H1 (cell line): ENCODE measurements around the gene MYO5B. TPM values are rescaled to one million over a fixed set of nuclear protein-coding genes. Genes with fewer than 3 reads are reported as not detected.

Experiments used
- ASH2L ChIP-seq: fragments of 200-600, 300-600 bp; sonication (generic); IDR thresholded peaks from one replicate; pipeline ENCODE4 v1.7.1; 2017; ENCODE audit warnings: low read length
- CTCF ChIP-seq, 3 experiments: IDR thresholded peaks; 1 replicate in 2 of 3; 2 replicates in 1 of 3; pipeline versions ENCODE4 v1.5.1 to v1.6.1; 2011; ENCODE audit warnings: low read length in 3 of 3, mild to moderate bottlenecking in 3 of 3, inconsistent platforms in 2 of 3, low read depth in 1 of 3, moderate library complexity in 1 of 3; ENCODE audit not compliant: insufficient read depth in 1 of 3; ENCODE audit errors: control extremely low read depth in 1 of 3
- FOSL1 ChIP-seq: IDR thresholded peaks from 2 replicates; pipeline ENCODE4 v1.6.1; 2011; ENCODE audit warnings: mild to moderate bottlenecking, low read depth, low read length, moderate library complexity; ENCODE audit not compliant: insufficient read depth
- SIX5 ChIP-seq: IDR thresholded peaks from 2 replicates; pipeline ENCODE4 v1.6.1; 2011; ENCODE audit warnings: mild to moderate bottlenecking, low read depth, low read length
- SP1 ChIP-seq: IDR thresholded peaks from 2 replicates; pipeline ENCODE4 v1.6.1; 2011; ENCODE audit warnings: low read depth, low read length
- polyA plus RNA-seq, 7 experiments: library from polyadenylated mRNA; depleted of rRNA in 3 of 7; stranded (reverse) in 5 of 7; unstranded in 2 of 7; fragments of >200 nt in 5 of 7; fragments of 200-250 nt in 2 of 7; gene quantifications; 1 replicate in 5 of 7; 2 replicates in 1 of 7; 4 replicates in 1 of 7; pipeline versions ENCODE4 v1.2.1 to v1.2.3, GENCODE V29; 2011 to 2013; ENCODE audit warnings: missing spikeins in 2 of 7, mixed read lengths in 2 of 7
- total RNA-seq: library from RNA; stranded (reverse); fragmentation: NEBNext Ultra II Directional; extraction: Animal tissue kit (Norgen Biotek cat#: 25700); gene quantifications from 2 replicates; pipeline ENCODE4 v1.2.1, GENCODE V29; 2021

Gene MYO5B
- total and polyA plus RNA-seq, 2 of the 8 experiments (the other 6 are each of a cell fraction or from before 2014, with no cell fraction given), result 6.4 to 7.7 TPM

GRCh38 chr18:49876536-49876935, 318.4 kb downstream of the MYO5B start (continued):
- no peak for TF ChIP-seq CTCF (IDR thresholded peaks at IDR 0.05; ENCODE audit: control extremely low read depth in 1 of 3, insufficient read depth in 1 of 3, low read depth in 1 of 3, low read length in 3 of 3)
- no peak for TF ChIP-seq SIX5
- TF ChIP-seq ASH2L, result no peak
- TF ChIP-seq FOSL1, result no peak
- no peak for TF ChIP-seq SP1
